PFSK-1 (cell line): ENCODE measurements around the gene PABPC3.

ENCODE experiments used
- FOXP2 ChIP-seq: optimal IDR thresholded peaks from 2 replicates; pipeline ENCODE3; 2011; ENCODE audit warnings: borderline replicate concordance, control low read depth, inconsistent platforms; ENCODE audit not compliant: insufficient read depth; ENCODE audit errors: extremely low read length, extremely low read depth
- POLR2AphosphoS5 ChIP-seq: IDR thresholded peaks from 2 replicates; pipeline ENCODE4 v1.6.1; 2012; ENCODE audit warnings: low read depth, mild to moderate bottlenecking, control low read depth, low read length, moderate library complexity
- REST ChIP-seq, 2 experiments: IDR thresholded peaks; 2 replicates each; pipeline versions ENCODE4 v1.6.1 to v1.8.0; 2011 to 2012; ENCODE audit warnings: low read depth in 2 of 2, low read length in 2 of 2, control low read depth in 1 of 2, inconsistent platforms in 1 of 2, mild to moderate bottlenecking in 1 of 2, moderate library complexity in 1 of 2; ENCODE audit not compliant: insufficient read depth in 1 of 2
- SIN3A ChIP-seq: IDR thresholded peaks from 2 replicates; pipeline ENCODE4 v1.6.1; 2012; ENCODE audit warnings: mild to moderate bottlenecking, low read length, moderate library complexity, borderline replicate concordance; ENCODE audit not compliant: insufficient read depth
- TAF1 ChIP-seq: IDR thresholded peaks from 2 replicates; pipeline ENCODE4 v1.6.1; 2012; ENCODE audit warnings: low read length, control low read depth, borderline replicate concordance; ENCODE audit not compliant: insufficient read depth

GRCh38 chr13:25059166-25059565 lies 36.8 kb upstream of the PABPC3 start:
- TF ChIP-seq TAF1 (no peak), POLR2AphosphoS5 (no peak), REST (IDR thresholded peaks at IDR 0.05; ENCODE audit: insufficient read depth in 1 of 2, low read depth in 2 of 2, low read length in 2 of 2) (no peak), FOXP2 (no peak), SIN3A (no peak)
